HCT116 (cell line): ENCODE measurements around the gene THBS1.

Experiments used
- POLR2A ChIP-seq: IDR thresholded peaks from 2 replicates; pipeline ENCODE4 v1.7.0; 2011; ENCODE audit warnings: borderline replicate concordance; ENCODE audit not compliant: insufficient read depth, insufficient read length; ENCODE audit errors: extremely low read depth
- POLR2AphosphoS5 ChIP-seq: IDR thresholded peaks from 2 replicates; pipeline ENCODE4 v1.6.1; 2011; ENCODE audit warnings: mild to moderate bottlenecking, low read depth, low read length, moderate library complexity
- SIN3A ChIP-seq: IDR thresholded peaks from 2 replicates; pipeline ENCODE4 v1.6.1; 2012; ENCODE audit warnings: low read depth
- SRF ChIP-seq: IDR thresholded peaks from 2 replicates; pipeline ENCODE4 v1.6.1; 2012; ENCODE audit warnings: low read depth
- TCF7L2 ChIP-seq: IDR thresholded peaks from 2 replicates; pipeline ENCODE4 v1.7.0; 2011; ENCODE audit warnings: borderline replicate concordance, inconsistent platforms; ENCODE audit not compliant: insufficient read depth, insufficient read length; ENCODE audit errors: extremely low read depth
- TF ChIP-seq, protein P1 (sequence below), 3 experiments: fragments of 200-600 bp in 1 of 3; sonication (generic) in 1 of 3; IDR thresholded peaks in 2 of 3; conservative IDR thresholded peaks in 1 of 3; 2 replicates each; pipeline ENCODE4 v1.5.1; 2012 to 2017; ENCODE audit warnings: low read depth in 2 of 3, low read length in 2 of 3, antibody characterized with exemption in 1 of 3, borderline replicate concordance in 1 of 3, control low read depth in 1 of 3, mild to moderate bottlenecking in 1 of 3, mixed read lengths in 1 of 3, mixed run types in 1 of 3, moderate library complexity in 1 of 3; ENCODE audit not compliant: insufficient read depth in 1 of 3

- TF ChIP-seq POLR2AphosphoS5 (no peak), POLR2A (no peak), SIN3A (no peak), TCF7L2 (no peak), SRF (no peak)
- TF ChIP-seq, protein P1, sequence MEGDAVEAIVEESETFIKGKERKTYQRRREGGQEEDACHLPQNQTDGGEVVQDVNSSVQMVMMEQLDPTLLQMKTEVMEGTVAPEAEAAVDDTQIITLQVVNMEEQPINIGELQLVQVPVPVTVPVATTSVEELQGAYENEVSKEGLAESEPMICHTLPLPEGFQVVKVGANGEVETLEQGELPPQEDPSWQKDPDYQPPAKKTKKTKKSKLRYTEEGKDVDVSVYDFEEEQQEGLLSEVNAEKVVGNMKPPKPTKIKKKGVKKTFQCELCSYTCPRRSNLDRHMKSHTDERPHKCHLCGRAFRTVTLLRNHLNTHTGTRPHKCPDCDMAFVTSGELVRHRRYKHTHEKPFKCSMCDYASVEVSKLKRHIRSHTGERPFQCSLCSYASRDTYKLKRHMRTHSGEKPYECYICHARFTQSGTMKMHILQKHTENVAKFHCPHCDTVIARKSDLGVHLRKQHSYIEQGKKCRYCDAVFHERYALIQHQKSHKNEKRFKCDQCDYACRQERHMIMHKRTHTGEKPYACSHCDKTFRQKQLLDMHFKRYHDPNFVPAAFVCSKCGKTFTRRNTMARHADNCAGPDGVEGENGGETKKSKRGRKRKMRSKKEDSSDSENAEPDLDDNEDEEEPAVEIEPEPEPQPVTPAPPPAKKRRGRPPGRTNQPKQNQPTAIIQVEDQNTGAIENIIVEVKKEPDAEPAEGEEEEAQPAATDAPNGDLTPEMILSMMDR (IDR thresholded peaks at IDR 0.05 in 2 of 3, conservative IDR thresholded peaks at IDR 0.05 in 1 of 3; ENCODE audit: borderline replicate concordance in 1 of 3, insufficient read depth in 1 of 3, low read depth in 2 of 3, low read length in 2 of 3), result no peak
Measured at GRCh38 chr15:39565851-39566250, 15.0 kb upstream of the THBS1 start.
